ENCODE data around the gene TMEM266.
A peak's percentile ranks its signal among the peaks of the same experiment; 100 is the strongest.

DNA sequence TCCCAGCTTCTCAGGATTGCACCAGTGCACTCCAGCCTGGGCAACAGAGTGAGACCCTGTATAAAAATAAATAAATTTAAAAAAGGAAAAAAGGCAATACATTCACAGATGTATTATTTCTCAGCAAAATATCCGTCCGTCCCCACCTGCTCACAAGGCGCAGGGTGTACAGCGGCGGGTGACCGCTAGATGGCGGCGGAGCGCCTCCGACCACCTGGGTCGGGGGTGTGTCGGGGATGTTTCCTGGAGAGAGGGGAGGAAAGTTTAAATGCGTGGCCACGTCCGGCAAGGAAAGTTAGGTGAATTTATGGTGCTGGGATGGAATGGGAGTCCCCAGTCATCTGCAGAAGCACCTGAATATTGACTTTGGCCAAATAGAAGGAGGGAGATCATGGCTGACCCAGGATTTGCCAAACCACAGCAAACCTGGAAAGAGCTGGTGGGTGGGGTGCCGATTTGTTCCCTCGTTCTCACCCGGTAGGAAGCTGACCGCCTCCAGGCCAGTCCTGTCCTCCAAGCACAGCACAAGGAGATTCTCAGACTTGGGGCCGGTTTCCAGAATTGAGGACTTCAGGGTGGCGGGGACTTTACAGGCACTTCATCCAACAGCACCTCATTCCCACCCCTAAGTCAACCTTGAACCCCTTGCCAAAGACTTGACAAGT, 88.3 kb downstream of the TMEM266 start:
- TF ChIP-seq POLR2A (IDR thresholded peaks at IDR 0.05): no peak
- TF ChIP-seq CTCF (IDR thresholded peaks at IDR 0.05): peak; percentile 59 to 97 (median 93)

Measured in testis (tissue), 2 donors.